Erythroblast (primary cell): ENCODE results near the gene PKP4.
"Not testable (repeated sequence)": the region's sequence is repeated elsewhere in the genome, so short reads cannot be mapped to it uniquely, and the experiment has no call there.

Experiments used
- DNase-seq, 2 experiments: peaks; one replicate each; lab custom pipeline; 2025; lab: John Stamatoyannopoulos, UW
- GATA1 ChIP-seq: IDR thresholded peaks from 2 replicates; pipeline ENCODE4 v1.6.1; 2011; ENCODE audit warnings: low read depth, mild to moderate bottlenecking, control low read depth, low read length, moderate library complexity
- POLR2A ChIP-seq: IDR thresholded peaks from 2 replicates; pipeline ENCODE4 v1.6.1; 2011; ENCODE audit warnings: mild to moderate bottlenecking, low read length

The PKP4 gene

DNA sequence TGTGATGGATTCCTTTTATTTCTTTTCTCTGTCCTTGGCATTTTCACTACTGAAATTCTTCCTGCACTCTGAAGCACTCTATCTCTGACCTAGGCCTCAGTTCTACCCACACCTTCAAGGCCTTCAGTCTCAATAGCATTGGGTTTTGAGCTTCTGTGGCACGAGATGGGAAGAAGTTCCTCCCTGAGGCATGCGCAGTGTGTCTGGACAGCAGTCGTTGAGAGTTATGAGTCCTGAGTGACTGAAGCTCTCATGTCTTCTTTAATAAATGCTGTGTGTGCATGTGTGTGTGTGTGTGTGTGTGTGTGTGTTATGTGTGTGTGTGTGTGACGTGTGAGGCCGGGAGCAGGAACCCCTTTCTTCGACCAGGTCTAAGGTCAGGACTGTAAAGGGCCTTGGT, 242.6 kb downstream of the PKP4 start:
- no peak for DNase-seq
- no peak for TF ChIP-seq GATA1
- TF ChIP-seq POLR2A = no peak

DNA sequence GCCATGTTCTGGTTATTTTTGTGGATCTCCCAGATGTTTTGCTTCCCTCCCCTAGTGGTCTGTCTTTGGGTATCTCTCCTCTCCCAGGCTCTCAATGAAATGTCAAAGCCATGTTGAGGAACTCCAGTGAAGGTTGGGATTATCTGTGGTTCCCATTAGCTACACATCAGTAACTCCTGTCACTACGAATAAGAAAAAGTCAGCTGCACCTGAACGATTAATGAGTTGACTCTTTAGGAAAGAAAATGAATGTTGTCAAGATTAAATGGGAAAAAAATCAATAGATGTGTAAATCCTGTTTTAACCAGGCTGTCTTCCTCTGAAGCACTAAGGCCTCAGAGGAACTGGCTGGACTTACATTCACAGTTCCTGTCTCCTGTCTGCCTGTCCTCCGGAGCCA, 244.3 kb downstream of the PKP4 start:
- no peak for TF ChIP-seq GATA1
- TF ChIP-seq POLR2A = no peak
- DNase-seq = no peak

DNA sequence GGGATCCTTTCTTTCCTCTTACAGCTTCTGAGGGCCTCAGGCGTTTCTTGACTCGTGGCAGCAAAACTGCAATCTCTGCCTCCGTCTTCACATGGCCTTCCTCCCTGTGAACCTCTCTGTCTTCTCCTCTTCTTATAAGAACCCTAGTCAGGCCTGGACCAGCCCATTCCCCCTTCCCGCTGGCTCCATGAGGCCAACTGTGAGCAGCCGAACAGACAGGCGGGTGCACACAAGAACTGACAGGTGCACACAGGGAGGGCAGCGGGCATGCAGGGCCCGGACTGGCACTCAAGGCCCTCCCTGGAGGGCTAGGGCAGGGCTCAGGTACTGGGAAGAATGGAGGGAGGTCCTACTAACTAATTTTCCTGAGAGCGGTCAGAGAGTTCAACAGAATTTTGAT, 246.0 kb downstream of the PKP4 start:
- TF ChIP-seq GATA1 (no peak), POLR2A (no peak)
- DNase-seq = no peak

DNA sequence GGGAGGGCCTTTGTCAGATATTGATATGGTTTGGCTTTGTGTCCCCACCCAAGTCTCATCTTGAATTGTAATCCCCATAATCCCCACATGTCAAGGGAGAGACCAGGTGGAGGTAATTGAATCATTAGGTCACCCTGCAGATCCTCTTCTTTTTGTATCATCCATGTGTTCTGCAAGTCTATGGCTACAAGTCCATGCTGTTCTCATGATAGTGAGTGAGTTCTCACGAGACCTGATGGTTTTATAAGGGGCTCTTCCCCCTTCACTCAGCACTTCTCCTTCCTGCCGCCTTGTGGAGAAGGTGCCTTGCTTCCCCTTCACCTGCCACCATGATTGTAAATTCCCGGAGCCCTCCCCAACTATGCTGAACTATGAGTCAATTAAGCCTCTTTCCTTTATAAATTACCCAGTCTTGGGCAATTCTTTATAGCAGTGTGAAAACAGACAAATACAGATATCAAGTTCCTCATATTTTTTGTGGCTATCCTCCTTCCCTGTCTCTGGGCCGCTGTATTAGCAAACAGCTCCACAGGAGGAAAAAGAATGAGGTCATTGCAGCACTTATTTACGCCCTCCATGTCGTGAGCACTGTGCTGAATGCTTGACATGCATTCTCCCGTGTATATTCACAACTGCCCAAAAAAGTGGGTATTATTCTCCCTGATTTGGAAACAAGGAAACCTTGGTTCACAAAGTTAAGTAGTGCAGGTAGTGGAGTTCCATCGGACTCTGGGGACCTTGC, 248.1 kb downstream of the PKP4 start:
- DNase-seq = not testable (repeated sequence)

DNA sequence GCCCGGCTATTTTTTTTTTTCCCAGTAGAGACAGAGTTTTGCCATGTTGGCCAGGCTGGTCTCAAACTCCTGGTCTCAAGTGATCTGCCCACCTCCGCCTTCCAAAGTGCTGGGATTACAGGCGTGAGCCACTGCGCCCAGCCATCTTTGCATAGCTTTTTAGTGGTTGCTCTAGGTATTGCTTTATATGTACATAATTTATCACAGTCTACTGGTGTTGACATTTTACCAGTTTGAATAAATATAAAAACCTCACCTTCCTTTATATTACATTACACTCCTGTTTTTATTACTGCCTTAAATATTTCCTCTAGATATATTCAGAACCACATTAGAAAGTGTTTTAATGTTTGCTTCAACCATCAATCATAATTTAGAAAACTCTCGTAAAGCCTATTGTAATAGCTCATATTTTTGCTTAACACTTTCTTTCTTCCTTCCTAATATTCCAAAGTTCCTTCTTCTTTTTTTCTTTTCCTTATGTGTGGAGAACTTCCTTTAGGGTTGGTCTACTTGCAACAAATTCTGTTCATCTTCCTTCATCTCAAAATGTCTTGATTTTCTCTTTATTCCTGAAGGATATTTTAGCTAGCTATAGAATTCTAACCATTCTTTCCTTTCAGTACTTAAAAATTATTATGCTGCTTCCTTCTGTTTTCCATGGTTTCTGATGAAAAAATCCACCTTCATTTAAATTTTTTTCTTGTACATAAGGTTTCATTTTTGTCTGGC, 256.2 kb downstream of the PKP4 start:
- TF ChIP-seq GATA1 (no peak), POLR2A (no peak)
- no peak for DNase-seq

DNA sequence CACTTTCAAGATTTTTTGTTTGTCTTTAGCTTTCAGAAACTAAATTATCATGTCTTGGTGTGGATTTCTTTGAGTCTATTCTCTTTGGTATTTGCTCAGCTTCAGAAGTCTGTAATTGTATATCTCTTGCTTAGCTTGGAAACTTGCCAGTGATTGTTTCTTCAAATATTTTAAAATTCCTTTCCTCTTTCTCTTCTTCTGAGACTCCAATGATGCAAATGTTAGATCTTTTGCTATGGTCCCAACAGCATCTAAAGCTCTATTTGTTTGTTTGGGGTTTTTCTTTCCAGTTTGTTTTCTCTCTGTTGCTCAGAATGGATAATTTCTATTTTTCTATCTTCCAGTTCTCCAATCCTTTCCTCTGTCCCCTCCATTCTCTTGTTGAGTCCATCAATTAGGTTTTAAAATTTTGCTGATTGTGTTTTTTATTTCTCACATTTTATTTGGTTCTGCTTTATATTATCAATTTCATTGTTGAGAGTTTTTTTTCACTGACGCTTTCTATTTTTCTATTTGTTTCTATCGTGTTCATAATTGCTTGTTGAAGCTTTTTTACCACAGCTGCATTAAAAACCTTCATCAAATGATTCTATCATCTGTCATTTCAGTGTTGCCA, 256.9 kb downstream of the PKP4 start:
- no peak for DNase-seq
- TF ChIP-seq GATA1 = no peak
- no peak for TF ChIP-seq POLR2A

DNA sequence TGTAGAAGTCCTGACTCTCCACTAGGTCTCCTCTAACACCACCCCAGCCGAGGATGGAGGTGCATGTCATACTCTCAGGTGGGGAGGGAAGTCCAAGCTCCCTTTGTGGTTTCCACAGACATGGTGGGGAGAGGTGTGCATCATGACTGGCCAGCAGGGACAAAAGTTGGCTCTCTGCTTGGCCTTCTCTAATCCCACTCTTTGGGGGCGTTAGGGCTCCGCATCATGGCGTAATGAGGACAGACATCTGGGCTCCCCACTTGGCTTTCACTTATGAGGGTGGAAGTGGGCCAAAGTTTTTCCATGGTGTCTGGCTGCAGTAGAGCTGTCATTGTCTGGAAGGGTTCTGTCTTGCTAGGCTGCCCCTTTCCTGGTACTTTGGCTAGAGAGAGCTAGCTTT, 257.7 kb downstream of the PKP4 start:
- no peak for TF ChIP-seq POLR2A
- no peak for TF ChIP-seq GATA1
- DNase-seq = no peak

DNA sequence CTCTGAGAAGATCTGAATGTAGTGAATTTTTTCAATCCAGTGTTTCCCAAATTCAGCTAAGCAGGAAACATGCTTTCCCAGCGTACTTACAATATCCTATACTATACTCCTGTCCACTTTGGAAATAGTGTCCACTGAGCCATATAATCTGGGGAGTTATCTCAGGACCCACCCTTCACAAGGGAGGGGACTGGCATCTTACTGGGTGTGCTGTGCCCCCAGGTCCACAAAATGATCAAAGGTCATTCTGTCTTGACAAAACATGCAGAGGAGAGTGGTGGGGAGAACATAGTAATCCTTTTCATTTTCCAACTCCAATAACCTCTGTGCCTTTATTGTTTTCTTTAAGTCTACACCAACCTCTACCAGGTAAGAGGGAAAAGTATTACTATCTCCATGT, 258.6 kb downstream of the PKP4 start:
- TF ChIP-seq POLR2A (no peak), GATA1 (no peak)
- no peak for DNase-seq

DNA sequence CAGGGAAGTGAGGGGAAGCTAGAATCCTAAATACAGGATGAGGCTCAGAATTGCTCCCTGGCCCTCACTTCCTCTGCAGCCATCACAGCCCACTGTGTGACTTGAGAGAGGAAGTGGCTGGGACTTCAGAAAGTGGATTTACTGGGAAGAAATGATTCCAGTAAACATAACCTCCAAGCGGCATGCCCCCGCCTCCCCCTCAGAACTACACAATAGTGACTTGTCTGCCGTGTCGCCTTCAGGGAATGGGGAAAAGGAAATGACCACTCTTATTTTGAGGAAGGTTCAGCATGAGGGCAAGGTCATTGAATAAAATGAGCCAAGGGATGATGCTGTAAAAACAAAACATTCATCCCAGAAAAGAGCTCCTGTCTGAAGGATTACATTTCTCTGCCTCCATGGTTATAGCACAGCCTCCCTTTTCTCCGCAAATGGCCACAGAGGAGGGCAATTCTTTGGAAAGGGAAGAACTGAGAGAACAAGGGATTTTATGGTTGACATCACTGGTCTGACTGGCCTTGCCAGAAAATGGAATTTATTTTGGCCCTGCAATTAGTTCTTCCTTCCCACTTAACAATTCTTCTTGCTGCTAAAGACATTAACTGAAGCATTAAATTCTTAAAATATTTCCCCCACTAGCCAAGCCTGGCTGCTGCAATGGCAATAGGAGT, 259.5 kb downstream of the PKP4 start:
- TF ChIP-seq GATA1 (no peak), POLR2A (no peak)
- DNase-seq = no peak

DNA sequence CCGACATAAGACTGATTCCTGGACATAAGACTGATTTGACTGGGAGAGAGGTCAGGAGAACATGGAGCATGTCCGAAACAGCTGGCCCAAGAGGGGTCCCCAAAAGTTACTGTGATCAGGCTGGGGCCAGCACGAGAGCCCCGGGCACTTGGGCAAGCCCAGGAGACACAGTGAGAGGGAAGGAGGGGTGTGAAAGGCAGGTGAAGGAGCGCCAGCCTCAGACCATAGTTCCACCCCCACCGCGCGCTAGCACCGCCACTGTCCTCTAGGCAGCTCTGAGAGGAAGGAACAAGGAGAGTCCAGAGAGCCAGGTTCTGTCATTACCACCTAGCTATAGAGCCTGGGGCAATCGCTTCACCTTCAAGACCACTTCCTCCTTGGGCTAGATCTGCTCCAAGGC, 260.2 kb downstream of the PKP4 start:
- TF ChIP-seq POLR2A (no peak), GATA1 (no peak)
- DNase-seq = no peak

DNA sequence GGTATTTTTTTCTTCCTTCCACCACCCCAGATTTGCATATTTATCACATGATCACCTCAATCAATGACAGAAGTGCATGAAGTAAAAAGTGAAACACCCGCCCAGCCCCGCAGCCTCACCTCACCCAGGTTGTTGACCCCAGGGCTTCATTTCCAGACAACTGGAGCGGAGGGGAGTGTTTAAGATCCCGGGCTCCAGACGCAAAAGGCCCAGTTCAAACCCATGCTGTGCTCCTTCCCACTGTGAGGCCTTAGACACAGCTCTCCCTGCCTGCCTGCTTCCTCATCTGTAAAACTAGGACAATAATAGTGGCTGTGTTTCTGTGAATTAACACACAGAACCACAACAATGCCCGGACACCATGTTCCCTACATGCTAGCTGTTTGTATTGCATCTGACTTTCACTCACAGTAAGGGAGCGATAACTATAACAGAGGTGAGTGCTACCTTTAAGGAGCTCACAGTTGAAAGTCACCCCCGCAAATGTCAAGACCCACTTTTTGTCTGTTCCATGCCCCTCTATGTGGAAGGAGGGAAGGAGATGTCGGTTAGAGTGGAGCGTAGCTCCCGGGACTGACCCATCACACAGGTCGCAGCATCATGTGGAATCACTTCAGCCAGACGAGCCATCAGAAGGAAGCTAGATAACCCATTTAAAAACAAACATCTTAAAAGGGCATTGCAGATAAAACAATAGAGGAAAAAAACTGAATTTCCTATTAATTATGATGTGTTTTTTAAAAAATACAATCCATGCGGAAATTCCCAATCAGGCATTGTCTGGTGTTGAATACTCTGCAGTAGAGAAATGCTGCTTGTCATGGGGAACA, 260.8 kb downstream of the PKP4 start:
- TF ChIP-seq GATA1 = no peak
- DNase-seq = no peak

DNA sequence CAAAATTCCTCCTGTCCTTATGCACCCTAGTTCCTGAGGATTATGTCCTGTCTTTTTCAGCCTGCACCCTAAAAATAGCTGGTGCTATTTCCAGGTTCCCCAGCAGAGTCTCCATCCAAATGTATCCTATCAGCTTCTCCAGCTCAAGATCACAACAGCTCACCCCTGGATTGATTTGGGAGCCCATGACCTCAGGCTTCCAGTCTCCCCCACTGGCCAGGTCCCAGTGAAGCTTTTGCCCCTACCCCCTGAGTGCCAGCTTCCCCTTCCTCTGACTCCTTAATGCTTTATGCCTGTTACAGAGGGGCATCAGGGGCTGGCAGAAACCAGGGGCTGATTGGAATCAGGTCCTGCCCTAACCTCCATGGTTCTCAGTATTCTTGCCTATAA, 261.4 kb downstream of the PKP4 start:
- DNase-seq = no peak
- no peak for TF ChIP-seq GATA1
- TF ChIP-seq POLR2A = no peak

DNA sequence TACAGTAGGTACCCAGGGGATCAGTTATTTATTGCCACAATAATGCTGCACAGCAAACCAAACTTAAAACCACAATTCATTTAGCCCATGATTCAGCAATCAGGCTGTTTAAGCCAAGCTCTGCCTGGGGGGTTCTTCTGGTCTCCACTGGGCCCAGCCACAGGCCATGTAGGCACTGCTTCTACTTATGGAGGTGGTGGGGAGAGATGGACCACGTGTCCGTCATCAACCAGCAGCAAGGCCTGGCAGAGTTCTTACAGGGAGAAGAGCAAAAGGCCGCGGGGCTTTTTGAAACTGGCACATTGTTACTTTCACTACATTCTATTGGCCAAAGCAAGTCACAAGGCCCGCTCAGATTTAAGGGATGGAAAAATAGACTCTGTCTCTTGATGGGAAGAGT, 262.1 kb downstream of the PKP4 start:
- no peak for TF ChIP-seq POLR2A
- TF ChIP-seq GATA1 = no peak
- no peak for DNase-seq

DNA sequence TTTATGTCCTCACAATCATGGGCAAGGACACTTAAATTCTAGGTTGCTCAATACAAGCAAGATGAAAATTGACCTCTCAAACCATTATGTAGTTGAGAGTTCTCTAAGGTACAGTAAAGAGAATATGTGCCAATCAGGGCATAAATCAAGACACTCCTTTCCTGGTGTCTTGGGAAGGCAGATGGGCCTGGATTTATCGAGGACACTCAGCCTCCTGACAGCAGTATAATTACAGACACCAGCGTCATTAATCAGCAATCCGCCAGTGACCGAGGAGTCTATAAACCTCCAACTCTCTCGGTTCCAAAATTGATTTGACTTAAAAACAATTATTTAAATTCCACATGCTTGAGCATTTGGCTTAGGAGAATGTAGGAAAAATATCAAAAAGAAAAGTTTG, 262.7 kb downstream of the PKP4 start:
- no peak for DNase-seq
- TF ChIP-seq GATA1 (no peak), POLR2A (no peak)
